Measurements from ENCODE around the gene KCNB1. TPM values are rescaled to one million over a fixed set of nuclear protein-coding genes. Genes with fewer than 3 reads are reported as not detected.

KCNB1 gene
- total RNA-seq, 1 experiment from 2014 or later: not detected

- TF ChIP-seq, protein P1, sequence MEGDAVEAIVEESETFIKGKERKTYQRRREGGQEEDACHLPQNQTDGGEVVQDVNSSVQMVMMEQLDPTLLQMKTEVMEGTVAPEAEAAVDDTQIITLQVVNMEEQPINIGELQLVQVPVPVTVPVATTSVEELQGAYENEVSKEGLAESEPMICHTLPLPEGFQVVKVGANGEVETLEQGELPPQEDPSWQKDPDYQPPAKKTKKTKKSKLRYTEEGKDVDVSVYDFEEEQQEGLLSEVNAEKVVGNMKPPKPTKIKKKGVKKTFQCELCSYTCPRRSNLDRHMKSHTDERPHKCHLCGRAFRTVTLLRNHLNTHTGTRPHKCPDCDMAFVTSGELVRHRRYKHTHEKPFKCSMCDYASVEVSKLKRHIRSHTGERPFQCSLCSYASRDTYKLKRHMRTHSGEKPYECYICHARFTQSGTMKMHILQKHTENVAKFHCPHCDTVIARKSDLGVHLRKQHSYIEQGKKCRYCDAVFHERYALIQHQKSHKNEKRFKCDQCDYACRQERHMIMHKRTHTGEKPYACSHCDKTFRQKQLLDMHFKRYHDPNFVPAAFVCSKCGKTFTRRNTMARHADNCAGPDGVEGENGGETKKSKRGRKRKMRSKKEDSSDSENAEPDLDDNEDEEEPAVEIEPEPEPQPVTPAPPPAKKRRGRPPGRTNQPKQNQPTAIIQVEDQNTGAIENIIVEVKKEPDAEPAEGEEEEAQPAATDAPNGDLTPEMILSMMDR (IDR thresholded peaks at IDR 0.05; ENCODE audit: unreplicated experiment): no peak
- Mint-ChIP-seq H3K4me1 (ENCODE audit: low read depth, unreplicated experiment) (no peaks in the 10 kb centered on the region), H3K9me3 (ENCODE audit: low read depth, unreplicated experiment) (peaks cover 4% of the 10 kb centered on the region), H3K27ac (ENCODE audit: unreplicated experiment) (no peak overlapping the region), H3K27me3 (ENCODE audit: unreplicated experiment) (peaks cover 100% of the 10 kb centered on the region), H3K36me3 (ENCODE audit: insufficient read depth, unreplicated experiment) (no peaks in the 10 kb centered on the region), H3K4me3 (ENCODE audit: low read depth, unreplicated experiment) (no peak overlapping the region)
- CTCF ChIA-PET: interaction anchor here (0.6 kb wide), 1 partner anchor 815 kb away, joined by 4 read pairs; no protein-coding TSS in a partner anchor
- intact Hi-C loops (cut with micrococcal nuclease; ENCODE audit: unreplicated experiment): no loop called here
- no TSS peak for BruUV-seq (replicated peaks)
- DNase-seq: no peak
Observed at GRCh38 chr20:49430320-49430719, 52.1 kb downstream of the KCNB1 start.

DNA sequence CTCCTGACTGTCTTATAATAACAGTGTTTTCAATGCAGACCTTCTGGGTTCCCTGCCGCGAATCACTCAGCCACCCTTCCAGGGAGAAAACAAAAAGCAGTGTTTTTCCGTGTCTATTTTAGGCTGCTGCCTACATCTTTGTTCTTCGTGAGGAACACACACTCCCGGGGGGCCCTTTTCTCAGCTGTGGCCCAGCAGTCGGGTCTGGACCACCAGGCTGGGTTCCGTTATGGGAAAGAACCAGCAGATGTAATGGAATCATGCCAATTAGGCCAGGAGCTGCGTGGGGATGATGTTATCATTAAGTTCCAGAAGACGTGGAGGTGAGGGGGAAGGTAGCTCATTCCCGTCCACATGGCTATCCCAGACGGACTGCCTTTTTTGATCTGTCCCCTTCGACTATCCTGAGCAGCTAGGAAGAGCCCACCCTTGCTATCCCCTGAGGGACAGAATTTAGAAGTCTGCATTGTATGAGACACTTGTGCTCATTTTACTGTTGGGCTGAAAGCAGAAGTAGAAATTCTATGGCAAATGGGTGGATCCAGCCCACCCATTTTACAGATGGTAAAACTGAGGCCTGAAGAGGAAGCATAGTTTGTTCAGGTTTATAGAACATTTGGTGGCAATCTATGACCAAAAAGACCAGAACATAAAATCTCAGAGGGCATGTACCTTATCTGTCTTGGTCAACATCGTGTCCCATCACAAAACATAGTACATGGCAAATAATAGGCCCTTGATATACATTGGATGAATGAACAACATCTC is 54.5 kb downstream of the KCNB1 start:
- intact Hi-C loops (cut with micrococcal nuclease; ENCODE audit: unreplicated experiment): no loop called here
- no TSS peak for BruUV-seq (replicated peaks)
- Mint-ChIP-seq H3K4me1 (ENCODE audit: low read depth, unreplicated experiment) (no peaks in the 10 kb centered on the region), H3K36me3 (ENCODE audit: insufficient read depth, unreplicated experiment) (no peaks in the 10 kb centered on the region), H3K27ac (ENCODE audit: unreplicated experiment) (no peak overlapping the region), H3K9me3 (ENCODE audit: low read depth, unreplicated experiment) (peaks cover 4% of the 10 kb centered on the region), H3K4me3 (ENCODE audit: low read depth, unreplicated experiment) (no peak overlapping the region), H3K27me3 (ENCODE audit: unreplicated experiment) (peaks cover 100% of the 10 kb centered on the region)
- no peak for DNase-seq
- TF ChIP-seq, protein P1 (IDR thresholded peaks at IDR 0.05; ENCODE audit: unreplicated experiment): no peak
- CTCF ChIA-PET: no interaction called here

DNA sequence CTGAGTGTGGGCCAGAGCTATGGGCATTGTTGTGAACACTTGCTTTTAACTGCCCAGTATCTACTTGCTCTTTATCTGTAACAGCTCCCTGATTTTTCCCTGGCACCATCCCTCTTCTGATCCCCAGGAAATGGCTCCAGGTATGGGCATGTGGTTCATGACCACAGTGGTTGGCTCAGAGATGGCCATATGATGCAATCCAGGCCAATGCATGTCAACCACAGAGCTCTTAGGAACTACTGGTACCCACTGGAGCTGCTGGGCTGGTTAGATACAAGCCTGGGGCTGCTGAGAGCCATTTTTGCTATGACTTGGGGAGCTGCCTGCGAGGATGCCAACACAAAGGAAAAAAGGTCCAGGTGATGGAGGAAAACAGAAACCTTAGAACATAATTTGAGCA is 55.6 kb downstream of the KCNB1 start:
- CTCF ChIA-PET: no interaction called here
- no peak overlapping the region for H3K4me3 Mint-ChIP-seq (ENCODE audit: low read depth, unreplicated experiment)
- no peak overlapping the region for H3K27ac Mint-ChIP-seq (ENCODE audit: unreplicated experiment)
- no peaks in the 10 kb centered on the region for H3K4me1 Mint-ChIP-seq (ENCODE audit: low read depth, unreplicated experiment)
- peaks cover 99% of the 10 kb centered on the region for H3K27me3 Mint-ChIP-seq (ENCODE audit: unreplicated experiment)
- DNase-seq: no peak
- no peaks in the 10 kb centered on the region for H3K36me3 Mint-ChIP-seq (ENCODE audit: insufficient read depth, unreplicated experiment)
- intact Hi-C loops (cut with micrococcal nuclease; ENCODE audit: unreplicated experiment): no loop called here
- H3K9me3 Mint-ChIP-seq (ENCODE audit: low read depth, unreplicated experiment): peaks cover 4% of the 10 kb centered on the region
- BruUV-seq (replicated peaks): no TSS peak
- TF ChIP-seq, protein P1 (IDR thresholded peaks at IDR 0.05; ENCODE audit: unreplicated experiment): no peak

GRCh38 chr20:49426395-49426794 is 56.1 kb downstream of the KCNB1 start:
- Mint-ChIP-seq H3K27ac (ENCODE audit: unreplicated experiment) (no peak overlapping the region), H3K4me1 (ENCODE audit: low read depth, unreplicated experiment) (no peaks in the 10 kb centered on the region), H3K9me3 (ENCODE audit: low read depth, unreplicated experiment) (peaks cover 4% of the 10 kb centered on the region), H3K4me3 (ENCODE audit: low read depth, unreplicated experiment) (no peak overlapping the region), H3K27me3 (ENCODE audit: unreplicated experiment) (peaks cover 99% of the 10 kb centered on the region), H3K36me3 (ENCODE audit: insufficient read depth, unreplicated experiment) (no peaks in the 10 kb centered on the region)
- CTCF ChIA-PET: no interaction called here
- no peak for DNase-seq
- intact Hi-C loops (cut with micrococcal nuclease; ENCODE audit: unreplicated experiment): no loop called here
- TF ChIP-seq, protein P1 (IDR thresholded peaks at IDR 0.05; ENCODE audit: unreplicated experiment): no peak
- no TSS peak for BruUV-seq (replicated peaks)

Measured in Calu3 (cell line).